ENCODE data around the gene ATP2C1. TPM values are rescaled to one million over a fixed set of nuclear protein-coding genes. Genes with fewer than 3 reads are reported as not detected.

Gene ATP2C1
- total RNA-seq, 4 donors from 2014 or later, result 20.9 to 60.8 (median 44.6) TPM

DNA sequence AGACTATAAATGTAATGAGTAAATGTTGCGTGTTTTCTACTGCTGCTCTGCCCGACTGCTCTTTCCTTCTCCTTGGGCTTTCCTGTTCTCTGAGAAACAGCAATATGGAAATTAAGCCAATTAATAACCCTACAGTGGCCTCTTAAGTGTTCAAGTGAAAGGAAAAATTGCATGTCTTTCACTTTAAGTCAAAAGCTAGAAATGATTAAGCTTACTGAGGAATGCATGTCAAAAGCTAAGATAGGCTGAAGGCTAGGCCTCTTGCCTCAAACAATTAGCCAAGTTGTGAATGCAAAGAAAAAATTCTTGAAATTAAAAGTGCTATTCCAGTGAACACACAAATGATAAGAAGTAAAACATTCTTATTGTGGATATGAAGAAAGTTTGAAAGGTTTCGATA, 55.0 kb downstream of the ATP2C1 start:
- H3K4me1 ChIP-seq, result no peaks in the 10 kb centered on the region
- no peak for DNase-seq
- H3K27me3 ChIP-seq, result no peaks in the 10 kb centered on the region
- intact Hi-C loops (cut with DNase I; ENCODE audit: low total_unique reads), result no loop called here
- TF ChIP-seq POLR2AphosphoS5 (IDR thresholded peaks at IDR 0.05) (no peak), EP300 (IDR thresholded peaks at IDR 0.05; ENCODE audit: low read depth) (no peak), POLR2A (IDR thresholded peaks at IDR 0.05) (no peak)
- TF ChIP-seq, protein P1, sequence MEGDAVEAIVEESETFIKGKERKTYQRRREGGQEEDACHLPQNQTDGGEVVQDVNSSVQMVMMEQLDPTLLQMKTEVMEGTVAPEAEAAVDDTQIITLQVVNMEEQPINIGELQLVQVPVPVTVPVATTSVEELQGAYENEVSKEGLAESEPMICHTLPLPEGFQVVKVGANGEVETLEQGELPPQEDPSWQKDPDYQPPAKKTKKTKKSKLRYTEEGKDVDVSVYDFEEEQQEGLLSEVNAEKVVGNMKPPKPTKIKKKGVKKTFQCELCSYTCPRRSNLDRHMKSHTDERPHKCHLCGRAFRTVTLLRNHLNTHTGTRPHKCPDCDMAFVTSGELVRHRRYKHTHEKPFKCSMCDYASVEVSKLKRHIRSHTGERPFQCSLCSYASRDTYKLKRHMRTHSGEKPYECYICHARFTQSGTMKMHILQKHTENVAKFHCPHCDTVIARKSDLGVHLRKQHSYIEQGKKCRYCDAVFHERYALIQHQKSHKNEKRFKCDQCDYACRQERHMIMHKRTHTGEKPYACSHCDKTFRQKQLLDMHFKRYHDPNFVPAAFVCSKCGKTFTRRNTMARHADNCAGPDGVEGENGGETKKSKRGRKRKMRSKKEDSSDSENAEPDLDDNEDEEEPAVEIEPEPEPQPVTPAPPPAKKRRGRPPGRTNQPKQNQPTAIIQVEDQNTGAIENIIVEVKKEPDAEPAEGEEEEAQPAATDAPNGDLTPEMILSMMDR (IDR thresholded peaks at IDR 0.05), result no peak
- no peak overlapping the region for H3K27ac ChIP-seq
- H3K9me3 ChIP-seq, result no peaks in the 10 kb centered on the region
- H3K4me3 ChIP-seq, result no peak overlapping the region
- in situ Hi-C loops (cut with MboI; ENCODE audit: low pct_ligation_motif_present in 1 of 4, low pct_unique_long_range_greater_than_20kb in 1 of 4, low sequenced_read_pairs in 3 of 4), result no loop called here
- 83 to 84% methylated on average over 3 of the region's 3 CpGs for WGBS, 2 donors (ENCODE audit: low coverage in 1 of 2)
- H3K36me3 ChIP-seq, result peaks cover 0 to 42% (median 17%) of the 10 kb centered on the region in 4 donors

DNA sequence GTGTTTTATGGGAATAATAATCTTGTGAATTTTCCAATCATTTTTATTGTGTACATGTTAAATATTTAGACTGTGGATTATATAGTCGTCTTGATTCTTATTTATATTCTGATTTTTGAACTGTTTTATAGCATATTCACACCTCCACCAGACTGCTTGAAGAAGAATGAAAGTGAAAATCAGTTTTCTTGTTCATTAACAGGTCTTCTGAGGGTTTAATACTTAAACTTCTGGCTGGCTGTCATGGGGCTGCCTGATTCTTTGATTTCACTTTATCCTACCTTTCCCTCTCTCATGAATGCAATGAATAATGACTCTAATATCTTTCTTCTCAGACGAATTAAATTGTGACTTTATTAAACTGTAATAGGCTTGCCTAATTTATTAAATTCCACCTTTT, 56.2 kb downstream of the ATP2C1 start:
- H3K9me3 ChIP-seq, result no peaks in the 10 kb centered on the region
- H3K4me3 ChIP-seq, result no peak overlapping the region
- DNase-seq, result no peak
- H3K4me1 ChIP-seq, result no peaks in the 10 kb centered on the region
- TF ChIP-seq EP300 (IDR thresholded peaks at IDR 0.05; ENCODE audit: low read depth) (no peak), POLR2AphosphoS5 (IDR thresholded peaks at IDR 0.05) (no peak), POLR2A (IDR thresholded peaks at IDR 0.05) (no peak)
- TF ChIP-seq, protein P1 (IDR thresholded peaks at IDR 0.05), result no peak
- peaks cover 0 to 44% (median 16%) of the 10 kb centered on the region in 4 donors for H3K36me3 ChIP-seq
- 42 to 56% methylated on average over 2 of the region's 2 CpGs for WGBS, 2 donors (ENCODE audit: low coverage in 1 of 2)
- in situ Hi-C loops (cut with MboI; ENCODE audit: low pct_ligation_motif_present in 1 of 4, low pct_unique_long_range_greater_than_20kb in 1 of 4, low sequenced_read_pairs in 3 of 4), result no loop called here
- no peaks in the 10 kb centered on the region for H3K27me3 ChIP-seq
- H3K27ac ChIP-seq, result no peak overlapping the region
- intact Hi-C loops (cut with DNase I; ENCODE audit: low total_unique reads), result no loop called here

DNA sequence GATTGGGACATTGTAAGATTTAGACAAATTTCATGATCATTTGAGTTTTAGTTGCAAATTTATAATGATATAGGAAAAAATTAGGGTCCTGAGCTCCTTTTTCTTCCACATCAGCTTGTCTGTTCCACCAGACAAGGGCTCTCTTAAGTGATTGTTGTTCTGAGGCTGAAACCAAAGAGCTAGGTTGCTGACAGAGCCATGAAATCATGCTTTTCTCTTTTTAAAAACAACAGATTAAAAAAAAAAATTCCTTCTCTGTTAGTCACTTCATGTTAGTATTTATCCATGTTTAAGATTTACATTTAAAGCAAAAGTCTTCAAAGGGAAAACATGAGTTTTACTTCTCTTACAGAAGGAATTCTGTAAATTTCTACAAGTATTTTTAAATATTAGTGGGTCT, 56.8 kb downstream of the ATP2C1 start:
- H3K27ac ChIP-seq, result no peak overlapping the region
- no peaks in the 10 kb centered on the region for H3K9me3 ChIP-seq
- no peak overlapping the region for H3K4me3 ChIP-seq
- no peaks in the 10 kb centered on the region for H3K27me3 ChIP-seq
- no peak for TF ChIP-seq POLR2AphosphoS5 (IDR thresholded peaks at IDR 0.05)
- no peak for TF ChIP-seq POLR2A (IDR thresholded peaks at IDR 0.05)
- TF ChIP-seq, protein P1 (IDR thresholded peaks at IDR 0.05), result no peak
- in situ Hi-C loops (cut with MboI; ENCODE audit: low pct_ligation_motif_present in 1 of 4, low pct_unique_long_range_greater_than_20kb in 1 of 4, low sequenced_read_pairs in 3 of 4), result no loop called here
- peaks cover 0 to 2% (median 0%) of the 10 kb centered on the region in 4 donors for H3K4me1 ChIP-seq
- intact Hi-C loops (cut with DNase I; ENCODE audit: low total_unique reads), result no loop called here
- DNase-seq, result no peak
- peaks cover 0 to 43% (median 16%) of the 10 kb centered on the region in 4 donors for H3K36me3 ChIP-seq

DNA sequence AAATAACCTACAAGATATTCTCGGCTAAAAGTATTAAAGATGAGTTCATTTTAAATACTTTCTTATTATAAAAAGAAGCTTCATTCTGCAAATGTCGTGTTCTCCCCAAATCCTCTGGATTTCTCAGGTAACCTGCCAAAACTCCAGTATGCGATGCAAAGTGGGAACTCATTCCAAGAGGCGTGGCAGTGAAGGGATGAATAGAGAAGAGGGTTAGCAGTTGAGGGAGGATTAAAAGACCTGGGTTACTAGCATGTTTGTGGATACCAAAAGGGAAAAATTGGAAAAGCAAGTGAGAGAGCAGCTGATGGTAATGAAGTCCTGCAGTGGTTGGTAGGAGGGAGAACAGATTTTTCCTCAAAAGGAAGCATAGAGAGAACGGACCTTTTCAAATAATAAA, 61.6 kb downstream of the ATP2C1 start:
- WGBS, 2 donors (ENCODE audit: low coverage in 1 of 2), result 81 to 86% methylated on average over 5 of the region's 5 CpGs
- Histone ChIP-seq H3K4me3 (no peak overlapping the region), H3K9me3 (no peaks in the 10 kb centered on the region), H3K27ac (no peak overlapping the region), H3K4me1 (peaks cover 0 to 16% (median 3%) of the 10 kb centered on the region in 4 donors), H3K27me3 (no peaks in the 10 kb centered on the region), H3K36me3 (peaks cover 0 to 41% (median 7%) of the 10 kb centered on the region in 4 donors)
- no peak for DNase-seq
- in situ Hi-C loops (cut with MboI; ENCODE audit: low pct_ligation_motif_present in 1 of 4, low pct_unique_long_range_greater_than_20kb in 1 of 4, low sequenced_read_pairs in 3 of 4) (no loop called here), intact Hi-C loops (cut with DNase I; ENCODE audit: low total_unique reads) (no loop called here)
- no peak for TF ChIP-seq POLR2AphosphoS5 (IDR thresholded peaks at IDR 0.05)
- TF ChIP-seq EP300 (IDR thresholded peaks at IDR 0.05; ENCODE audit: low read depth), result no peak
- TF ChIP-seq POLR2A (IDR thresholded peaks at IDR 0.05), result no peak
- TF ChIP-seq, protein P1 (IDR thresholded peaks at IDR 0.05), result no peak
